HepG2 (cell line): ENCODE measurements around the gene KLF11. TPM values are rescaled to one million over a fixed set of nuclear protein-coding genes. Genes with fewer than 3 reads are reported as not detected.
A peak's percentile ranks its signal among the peaks of the same experiment; 100 is the strongest.

ENCODE experiments used
- CREM ChIP-seq, 2 experiments: sonication (generic) in 1 of 2; formaldehyde crosslinking in 1 of 2; IDR thresholded peaks; 2 replicates each; pipeline versions ENCODE4 v1.4.0 to v1.6.1; 2016 to 2020; ENCODE audit warnings: antibody characterized with exemption in 1 of 2, mild to moderate bottlenecking in 1 of 2, missing genetic modification reagents in 1 of 2
- GATAD2A ChIP-seq: IDR thresholded peaks from 2 replicates; pipeline ENCODE4 v1.6.1; 2016
- HDAC1 ChIP-seq: sonication (generic); formaldehyde crosslinking; IDR thresholded peaks from 2 replicates; pipeline ENCODE4 v1.5.1; 2020; ENCODE audit warnings: mild to moderate bottlenecking, missing genetic modification reagents
- NBN ChIP-seq: fragments of 450-650 bp; conservative IDR thresholded peaks from 2 replicates; pipeline ENCODE4 v1.6.1; 2017
- NKX3-1 ChIP-seq: sonication (generic); formaldehyde crosslinking; IDR thresholded peaks from 2 replicates; pipeline ENCODE4 v1.5.0; 2020; ENCODE audit warnings: missing genetic modification reagents
- ONECUT2 ChIP-seq: sonication (generic); formaldehyde crosslinking; IDR thresholded peaks from 2 replicates; pipeline ENCODE4 v1.4.0; 2020; ENCODE audit warnings: missing genetic modification reagents
- RORA ChIP-seq: sonication (generic); formaldehyde crosslinking; IDR thresholded peaks from 2 replicates; pipeline ENCODE4 v1.5.0; 2020; ENCODE audit warnings: mild to moderate bottlenecking, missing genetic modification reagents, moderate library complexity
- SATB2 ChIP-seq: sonication (generic); formaldehyde crosslinking; IDR thresholded peaks from 2 replicates; pipeline ENCODE4 v1.5.0; 2020; ENCODE audit warnings: missing genetic modification reagents
- SMAD3 ChIP-seq: sonication (generic); formaldehyde crosslinking; IDR thresholded peaks from 2 replicates; pipeline ENCODE4 v1.4.0; 2020; ENCODE audit warnings: missing genetic modification reagents
- U2AF1 ChIP-seq: fragments of 200-400 bp; formaldehyde crosslinking; optimal IDR thresholded peaks from 2 replicates; pipeline ENCODE3; 2017; ENCODE audit warnings: mild to moderate bottlenecking, low read depth, low read length
- ZBTB7A ChIP-seq: sonication (generic); formaldehyde crosslinking; IDR thresholded peaks from 2 replicates; pipeline ENCODE4 v1.8.0; 2022; ENCODE audit warnings: mild to moderate bottlenecking, missing genetic modification reagents
- ZNF44 ChIP-seq: sonication (generic); formaldehyde crosslinking; IDR thresholded peaks from 2 replicates; pipeline ENCODE4 v1.5.1; 2020; ENCODE audit warnings: mild to moderate bottlenecking, missing genetic modification reagents
- ZNF570 ChIP-seq: sonication (generic); formaldehyde crosslinking; IDR thresholded peaks from 2 replicates; pipeline ENCODE4 v1.4.0; 2020; ENCODE audit warnings: mild to moderate bottlenecking, missing genetic modification reagents, borderline replicate concordance
- ZNF589 ChIP-seq: sonication (generic); formaldehyde crosslinking; conservative IDR thresholded peaks from 2 replicates; pipeline ENCODE4 v1.8.0; 2022; ENCODE audit warnings: mild to moderate bottlenecking, moderate library complexity, missing genetic modification reagents
- ZNF776 ChIP-seq: sonication (generic); formaldehyde crosslinking; IDR thresholded peaks from 2 replicates; pipeline ENCODE4 v1.4.0; 2020; ENCODE audit warnings: mild to moderate bottlenecking, missing genetic modification reagents
- ZSCAN20 ChIP-seq: sonication (generic); formaldehyde crosslinking; IDR thresholded peaks from 2 replicates; pipeline ENCODE4 v1.4.0; 2020; ENCODE audit warnings: missing genetic modification reagents, mild to moderate bottlenecking, borderline replicate concordance
- polyA plus RNA-seq, 8 experiments: library from polyadenylated mRNA; depleted of rRNA in 3 of 8; stranded (reverse) in 7 of 8; unstranded in 1 of 8; fragments of >200 nt; fragmentation: Illumina TruSeq in 4 of 8; extraction: Trizol in 4 of 8; gene quantifications; 2 replicates each; pipeline versions ENCODE4 v1.2.1 to v1.2.3, GENCODE V29; 2011 to 2016; ENCODE audit warnings: low read depth in 4 of 8, missing spikeins in 1 of 8, mixed read lengths in 1 of 8; ENCODE audit not compliant: insufficient read depth in 1 of 8
- total RNA-seq, 5 experiments: library from RNA; depleted of rRNA; stranded (reverse); fragments of >200 nt; fragmentation: Illumina TruSeq; extraction: Trizol; gene quantifications; 2 replicates each; pipeline ENCODE4 v1.2.3, GENCODE V29; 2016; ENCODE audit warnings: low read depth in 1 of 5
- TF ChIP-seq, protein P1 (sequence below): sonication (generic); formaldehyde crosslinking; IDR thresholded peaks from 2 replicates; pipeline ENCODE4 v1.4.0; 2020; ENCODE audit warnings: missing genetic modification reagents, borderline replicate concordance
- TF ChIP-seq, protein P2 (sequence below): sonication (generic); formaldehyde crosslinking; IDR thresholded peaks from 2 replicates; pipeline ENCODE4 v1.4.0; 2020; ENCODE audit warnings: missing genetic modification reagents
- TF ChIP-seq, protein P3 (sequence below): sonication (generic); formaldehyde crosslinking; IDR thresholded peaks from 2 replicates; pipeline ENCODE4 v1.5.1; 2020; ENCODE audit warnings: mild to moderate bottlenecking, missing genetic modification reagents, moderate library complexity
- TF ChIP-seq, protein P4 (sequence below): sonication (generic); formaldehyde crosslinking; IDR thresholded peaks from 2 replicates; pipeline ENCODE4 v1.5.0; 2020; ENCODE audit warnings: missing genetic modification reagents

Gene KLF11
- total and polyA plus RNA-seq, 2 of the 13 experiments (the other 11 are each of a cell fraction or from before 2014, with no cell fraction given), result 2.5 to 11.8 TPM

DNA sequence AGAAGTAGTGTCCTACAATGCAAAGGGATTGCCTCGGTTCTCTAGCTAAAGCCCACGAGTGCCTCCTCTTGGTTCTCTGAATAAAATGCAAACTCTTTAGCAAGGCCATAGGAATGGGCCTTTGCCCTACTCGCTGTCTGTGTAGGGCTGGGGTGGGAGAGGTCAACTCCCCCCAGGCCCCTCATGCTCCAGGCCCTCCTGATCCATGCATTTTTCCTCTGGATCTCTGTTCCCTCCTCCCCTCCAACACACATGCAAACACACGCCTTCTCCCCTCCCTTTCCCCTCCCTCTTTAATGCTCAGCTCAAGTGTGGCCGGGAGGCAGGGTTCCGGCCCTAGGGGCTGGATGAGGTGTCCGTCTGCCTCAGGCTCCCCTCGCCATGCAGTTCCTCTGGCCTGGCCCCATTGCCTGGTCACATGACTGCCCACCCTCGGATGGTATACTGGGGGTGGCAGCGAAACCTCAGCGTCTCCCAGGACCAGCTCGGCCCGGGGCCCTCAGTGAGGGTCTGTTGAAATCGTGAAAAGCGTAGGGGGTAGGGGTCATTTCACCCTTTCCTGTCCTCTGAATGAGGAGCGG lies 14.9 kb upstream of the KLF11 start (continued):
- TF ChIP-seq, protein P1, sequence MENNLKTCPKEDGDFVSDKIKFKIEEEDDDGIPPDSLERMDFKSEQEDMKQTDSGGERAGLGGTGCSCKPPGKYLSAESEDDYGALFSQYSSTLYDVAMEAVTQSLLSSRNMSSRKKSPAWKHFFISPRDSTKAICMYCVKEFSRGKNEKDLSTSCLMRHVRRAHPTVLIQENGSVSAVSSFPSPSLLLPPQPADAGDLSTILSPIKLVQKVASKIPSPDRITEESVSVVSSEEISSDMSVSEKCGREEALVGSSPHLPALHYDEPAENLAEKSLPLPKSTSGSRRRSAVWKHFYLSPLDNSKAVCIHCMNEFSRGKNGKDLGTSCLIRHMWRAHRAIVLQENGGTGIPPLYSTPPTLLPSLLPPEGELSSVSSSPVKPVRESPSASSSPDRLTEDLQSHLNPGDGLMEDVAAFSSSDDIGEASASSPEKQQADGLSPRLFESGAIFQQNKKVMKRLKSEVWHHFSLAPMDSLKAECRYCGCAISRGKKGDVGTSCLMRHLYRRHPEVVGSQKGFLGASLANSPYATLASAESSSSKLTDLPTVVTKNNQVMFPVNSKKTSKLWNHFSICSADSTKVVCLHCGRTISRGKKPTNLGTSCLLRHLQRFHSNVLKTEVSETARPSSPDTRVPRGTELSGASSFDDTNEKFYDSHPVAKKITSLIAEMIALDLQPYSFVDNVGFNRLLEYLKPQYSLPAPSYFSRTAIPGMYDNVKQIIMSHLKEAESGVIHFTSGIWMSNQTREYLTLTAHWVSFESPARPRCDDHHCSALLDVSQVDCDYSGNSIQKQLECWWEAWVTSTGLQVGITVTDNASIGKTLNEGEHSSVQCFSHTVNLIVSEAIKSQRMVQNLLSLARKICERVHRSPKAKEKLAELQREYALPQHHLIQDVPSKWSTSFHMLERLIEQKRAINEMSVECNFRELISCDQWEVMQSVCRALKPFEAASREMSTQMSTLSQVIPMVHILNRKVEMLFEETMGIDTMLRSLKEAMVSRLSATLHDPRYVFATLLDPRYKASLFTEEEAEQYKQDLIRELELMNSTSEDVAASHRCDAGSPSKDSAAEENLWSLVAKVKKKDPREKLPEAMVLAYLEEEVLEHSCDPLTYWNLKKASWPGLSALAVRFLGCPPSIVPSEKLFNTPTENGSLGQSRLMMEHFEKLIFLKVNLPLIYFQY (CRISPR knock-in tag), result no peak
- TF ChIP-seq ZNF44 (CRISPR knock-in tag) (no peak), ONECUT2 (no peak), SATB2 (CRISPR knock-in tag) (no peak), NKX3-1 (CRISPR knock-in tag) (no peak), ZNF570 (CRISPR knock-in tag) (no peak), ZNF776 (CRISPR knock-in tag) (no peak), ZBTB7A (CRISPR knock-in tag) (peak; percentile 76; the same call in 1 of the 2 replicates), NBN (no peak), SMAD3 (CRISPR knock-in tag) (no peak), RORA (CRISPR knock-in tag) (no peak), U2AF1 (no peak), ZSCAN20 (no peak), GATAD2A (0 out of 2 replicates have a peak, but pooled peaks have one; percentile 22), HDAC1 (CRISPR knock-in tag) (0 out of 2 replicates have a peak, but pooled peaks have one; percentile 28), CREM (IDR thresholded peaks at IDR 0.05) (no peak), CREM (CRISPR knock-in tag; IDR thresholded peaks at IDR 0.05) (no peak), ZNF589 (no peak)
- TF ChIP-seq, protein P2, sequence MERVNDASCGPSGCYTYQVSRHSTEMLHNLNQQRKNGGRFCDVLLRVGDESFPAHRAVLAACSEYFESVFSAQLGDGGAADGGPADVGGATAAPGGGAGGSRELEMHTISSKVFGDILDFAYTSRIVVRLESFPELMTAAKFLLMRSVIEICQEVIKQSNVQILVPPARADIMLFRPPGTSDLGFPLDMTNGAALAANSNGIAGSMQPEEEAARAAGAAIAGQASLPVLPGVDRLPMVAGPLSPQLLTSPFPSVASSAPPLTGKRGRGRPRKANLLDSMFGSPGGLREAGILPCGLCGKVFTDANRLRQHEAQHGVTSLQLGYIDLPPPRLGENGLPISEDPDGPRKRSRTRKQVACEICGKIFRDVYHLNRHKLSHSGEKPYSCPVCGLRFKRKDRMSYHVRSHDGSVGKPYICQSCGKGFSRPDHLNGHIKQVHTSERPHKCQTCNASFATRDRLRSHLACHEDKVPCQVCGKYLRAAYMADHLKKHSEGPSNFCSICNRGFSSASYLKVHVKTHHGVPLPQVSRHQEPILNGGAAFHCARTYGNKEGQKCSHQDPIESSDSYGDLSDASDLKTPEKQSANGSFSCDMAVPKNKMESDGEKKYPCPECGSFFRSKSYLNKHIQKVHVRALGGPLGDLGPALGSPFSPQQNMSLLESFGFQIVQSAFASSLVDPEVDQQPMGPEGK, result peak; percentile 41
- TF ChIP-seq, protein P3, sequence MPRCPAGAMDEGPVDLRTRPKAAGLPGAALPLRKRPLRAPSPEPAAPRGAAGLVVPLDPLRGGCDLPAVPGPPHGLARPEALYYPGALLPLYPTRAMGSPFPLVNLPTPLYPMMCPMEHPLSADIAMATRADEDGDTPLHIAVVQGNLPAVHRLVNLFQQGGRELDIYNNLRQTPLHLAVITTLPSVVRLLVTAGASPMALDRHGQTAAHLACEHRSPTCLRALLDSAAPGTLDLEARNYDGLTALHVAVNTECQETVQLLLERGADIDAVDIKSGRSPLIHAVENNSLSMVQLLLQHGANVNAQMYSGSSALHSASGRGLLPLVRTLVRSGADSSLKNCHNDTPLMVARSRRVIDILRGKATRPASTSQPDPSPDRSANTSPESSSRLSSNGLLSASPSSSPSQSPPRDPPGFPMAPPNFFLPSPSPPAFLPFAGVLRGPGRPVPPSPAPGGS (CRISPR knock-in tag), result no peak
- TF ChIP-seq, protein P4, sequence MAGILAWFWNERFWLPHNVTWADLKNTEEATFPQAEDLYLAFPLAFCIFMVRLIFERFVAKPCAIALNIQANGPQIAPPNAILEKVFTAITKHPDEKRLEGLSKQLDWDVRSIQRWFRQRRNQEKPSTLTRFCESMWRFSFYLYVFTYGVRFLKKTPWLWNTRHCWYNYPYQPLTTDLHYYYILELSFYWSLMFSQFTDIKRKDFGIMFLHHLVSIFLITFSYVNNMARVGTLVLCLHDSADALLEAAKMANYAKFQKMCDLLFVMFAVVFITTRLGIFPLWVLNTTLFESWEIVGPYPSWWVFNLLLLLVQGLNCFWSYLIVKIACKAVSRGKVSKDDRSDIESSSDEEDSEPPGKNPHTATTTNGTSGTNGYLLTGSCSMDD (CRISPR knock-in tag), result no peak
